Suprapubic skin (tissue), 4 donors: ENCODE measurements around the gene FAM228A. TPM values are rescaled to one million over a fixed set of nuclear protein-coding genes. Genes with fewer than 3 reads are reported as not detected.

Source experiments
- DNase-seq, 2 donors: peaks; one replicate each; pipeline ENCODE4 v3.0.0-alpha.2; 2019; ENCODE audit warnings: low spot score in 2 of 2
- H3K27ac ChIP-seq: fragments of 200-600 bp; sonication (generic); one replicate; pipeline ENCODE4 v1.5.1; 2019
- H3K27me3 ChIP-seq: fragments of 200-600 bp; sonication (generic); one replicate; pipeline ENCODE4 v1.5.1; 2019
- H3K36me3 ChIP-seq: fragments of 200-600 bp; sonication (generic); one replicate; pipeline ENCODE4 v1.5.1; 2019
- H3K4me1 ChIP-seq: fragments of 200-600 bp; sonication (generic); one replicate; pipeline ENCODE4 v1.5.1; 2019
- H3K4me3 ChIP-seq: fragments of 200-600 bp; sonication (generic); one replicate; pipeline ENCODE4 v1.5.1; 2019; ENCODE audit warnings: mild to moderate bottlenecking
- H3K9me3 ChIP-seq: fragments of 200-600 bp; sonication (generic); one replicate; pipeline ENCODE4 v1.5.1; 2019
- CTCF ChIP-seq, 2 donors: fragments of 200-600 bp in 1 of 2; fragments of 450-650 bp in 1 of 2; sonication (generic) in 1 of 2; IDR thresholded peaks; one replicate each; pipeline ENCODE4 v1.5.1; 2016 to 2019; ENCODE audit warnings: antibody characterized with exemption in 2 of 2, mild to moderate bottlenecking in 1 of 2, moderate library complexity in 1 of 2
- EP300 ChIP-seq: sonication (generic); formaldehyde crosslinking; IDR thresholded peaks from one replicate; pipeline ENCODE4 v1.6.1; 2017; ENCODE audit warnings: antibody characterized with exemption
- POLR2A ChIP-seq, 2 donors: fragments of 450-650 bp; IDR thresholded peaks; one replicate each; pipeline ENCODE4 v1.6.1; 2017; ENCODE audit warnings: antibody characterized with exemption in 2 of 2, mild to moderate bottlenecking in 2 of 2, moderate library complexity in 2 of 2
- POLR2AphosphoS5 ChIP-seq, 3 donors: sonication (generic); formaldehyde crosslinking; IDR thresholded peaks; one replicate each; pipeline ENCODE4 v1.6.1; 2017; ENCODE audit warnings: antibody characterized with exemption in 3 of 3
- WGBS: methylation state at CpG from one replicate; pipeline ENCODE4 v1.1.5; 2018; 5-methylcytosine and 5-hydroxymethylcytosine counted together
- total RNA-seq, 4 donors: library from RNA; depleted of rRNA; stranded (reverse); fragments of >200 nt; gene quantifications; one replicate each; pipeline ENCODE4 v1.1.0, GENCODE V29; 2016

FAM228A gene
- total RNA-seq, 4 donors from 2014 or later, result 0.72 to 0.89 TPM; not detected in 2

- Histone ChIP-seq H3K27ac (no peak overlapping the region), H3K9me3 (no peaks in the 10 kb centered on the region), H3K4me1 (no peaks in the 10 kb centered on the region), H3K36me3 (peaks cover 82% of the 10 kb centered on the region), H3K4me3 (no peak overlapping the region), H3K27me3 (no peaks in the 10 kb centered on the region)
- TF ChIP-seq POLR2AphosphoS5 (IDR thresholded peaks at IDR 0.05), result no peak
- no peak for TF ChIP-seq CTCF (IDR thresholded peaks at IDR 0.05)
- TF ChIP-seq POLR2A (IDR thresholded peaks at IDR 0.05), result no peak
- no peak for TF ChIP-seq EP300
- no peak for DNase-seq
- WGBS, result 89% methylated on average over 17 of the region's 17 CpGs
Measured at GRCh38 chr2:24209389-24210105, 34.7 kb downstream of the FAM228A start.

GRCh38 chr2:24210106-24210455, 35.2 kb downstream of the FAM228A start:
- Histone ChIP-seq H3K27me3 (no peaks in the 10 kb centered on the region), H3K36me3 (peaks cover 77% of the 10 kb centered on the region), H3K27ac (no peak overlapping the region), H3K4me3 (no peak overlapping the region), H3K4me1 (no peaks in the 10 kb centered on the region), H3K9me3 (no peaks in the 10 kb centered on the region)
- 88% methylated on average over 2 of the region's 2 CpGs for WGBS
- TF ChIP-seq CTCF (IDR thresholded peaks at IDR 0.05) (no peak), EP300 (no peak), POLR2A (IDR thresholded peaks at IDR 0.05) (no peak), POLR2AphosphoS5 (IDR thresholded peaks at IDR 0.05) (no peak)
- DNase-seq, result no peak

GRCh38 chr2:24210723-24211122, 35.9 kb downstream of the FAM228A start:
- 96% methylated on average over 21 of the region's 21 CpGs for WGBS
- TF ChIP-seq POLR2A (IDR thresholded peaks at IDR 0.05) (no peak), EP300 (no peak), CTCF (IDR thresholded peaks at IDR 0.05) (no peak), POLR2AphosphoS5 (IDR thresholded peaks at IDR 0.05) (no peak)
- H3K36me3 ChIP-seq, result peaks cover 71% of the 10 kb centered on the region
- no peaks in the 10 kb centered on the region for H3K4me1 ChIP-seq
- DNase-seq, result no peak
- no peak overlapping the region for H3K4me3 ChIP-seq
- H3K9me3 ChIP-seq, result no peaks in the 10 kb centered on the region
- H3K27me3 ChIP-seq, result no peaks in the 10 kb centered on the region
- no peak overlapping the region for H3K27ac ChIP-seq

- Histone ChIP-seq H3K4me1 (no peaks in the 10 kb centered on the region), H3K27me3 (no peaks in the 10 kb centered on the region), H3K9me3 (no peaks in the 10 kb centered on the region), H3K4me3 (no peak overlapping the region), H3K27ac (no peak overlapping the region), H3K36me3 (peaks cover 74% of the 10 kb centered on the region)
- WGBS, result 83% methylated on average over 7 of the region's 7 CpGs
- DNase-seq, result no peak
- no peak for TF ChIP-seq EP300
- no peak for TF ChIP-seq POLR2AphosphoS5 (IDR thresholded peaks at IDR 0.05)
- no peak for TF ChIP-seq POLR2A (IDR thresholded peaks at IDR 0.05)
- TF ChIP-seq CTCF (IDR thresholded peaks at IDR 0.05), result no peak
Measured at GRCh38 chr2:24211408-24211807, 36.6 kb downstream of the FAM228A start.

GRCh38 chr2:24214880-24215279, 40.0 kb downstream of the FAM228A start:
- H3K36me3 ChIP-seq, result peaks cover 72% of the 10 kb centered on the region
- H3K4me1 ChIP-seq, result no peaks in the 10 kb centered on the region
- 91% methylated on average over 3 of the region's 3 CpGs for WGBS
- H3K9me3 ChIP-seq, result no peaks in the 10 kb centered on the region
- H3K4me3 ChIP-seq, result no peak overlapping the region
- DNase-seq, result no peak
- no peaks in the 10 kb centered on the region for H3K27me3 ChIP-seq
- H3K27ac ChIP-seq, result no peak overlapping the region
- no peak for TF ChIP-seq CTCF (IDR thresholded peaks at IDR 0.05)
- TF ChIP-seq POLR2A (IDR thresholded peaks at IDR 0.05), result no peak
- TF ChIP-seq POLR2AphosphoS5 (IDR thresholded peaks at IDR 0.05), result no peak
- TF ChIP-seq EP300, result no peak
